RWPE1 (cell line): Measurements from ENCODE around the gene EFNA4.
A peak's percentile ranks its signal among the peaks of the same experiment; 100 is the strongest.

Source experiments
- CTCF ChIA-PET: fragments of 350-600 bp; sonication (Branson Sonifier 250); formaldehyde crosslinking; extraction: SDS; loops from one replicate; lab custom pipeline; 2021; lab: Yijun Ruan, JAX
- POLR2A ChIA-PET: fragments of 400-600 bp; formaldehyde crosslinking; extraction: SDS; loops from one replicate; lab custom pipeline; 2020; ENCODE audit warnings: antibody characterized with exemption; ENCODE audit not compliant: low non-redundant PET; lab: Yijun Ruan, JAX
- DNase-seq: peaks from one replicate; pipeline ENCODE4 v3.0.0; 2012; ENCODE audit warnings: low spot score
- H3K27ac ChIP-seq: fragments of 450-650 bp; 2 replicates; pipeline ENCODE4 v1.5.1; 2017
- TF ChIP-seq, protein P1 (sequence below): fragments of 450-650 bp; conservative IDR thresholded peaks from 2 replicates; pipeline ENCODE4 v1.5.1; 2017; ENCODE audit warnings: low read depth, mild to moderate bottlenecking

Gene EFNA4

DNA sequence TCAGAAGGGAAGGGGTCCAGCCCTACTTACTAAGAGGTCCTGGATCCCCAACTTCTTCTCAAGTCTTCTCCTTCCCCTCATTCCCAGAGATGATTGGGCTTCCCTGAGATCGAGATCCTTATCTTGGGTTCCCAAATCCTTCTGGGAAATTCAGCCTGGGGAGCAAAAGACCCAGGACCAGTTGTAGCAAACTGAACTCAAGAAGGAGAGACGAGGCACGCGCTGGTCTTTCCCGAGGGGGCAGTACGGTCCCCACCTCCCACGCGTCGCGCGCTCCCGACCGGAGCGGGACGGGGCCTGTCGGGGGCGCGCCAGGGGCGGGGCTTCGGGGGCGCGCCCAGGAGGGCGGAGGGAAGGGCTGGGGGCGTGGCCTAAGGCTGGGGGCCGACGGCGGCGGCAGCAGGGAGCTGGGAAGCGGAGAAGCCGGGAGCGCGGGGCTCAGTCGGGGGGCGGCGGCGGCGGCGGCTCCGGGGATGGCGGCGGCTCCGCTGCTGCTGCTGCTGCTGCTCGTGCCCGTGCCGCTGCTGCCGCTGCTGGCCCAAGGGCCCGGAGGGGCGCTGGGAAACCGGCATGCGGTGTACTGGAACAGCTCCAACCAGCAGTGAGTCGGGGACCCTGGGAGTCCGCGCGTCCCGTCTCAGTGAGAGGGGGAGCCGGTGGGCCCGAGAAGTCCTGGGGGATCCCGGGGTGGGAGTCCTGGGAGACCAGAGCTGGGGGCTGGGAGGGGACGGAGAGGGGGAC is 15.1 kb downstream of the EFNA4 start, which contains the start of gene EFNA3:
Gene EFNA3 (plus strand): TSS at position 369 of the 741 bp plus-strand sequence. CDS start 105 bp downstream, at position 474.
- DNase-seq = peak; percentile 84
- TF ChIP-seq, protein P1, sequence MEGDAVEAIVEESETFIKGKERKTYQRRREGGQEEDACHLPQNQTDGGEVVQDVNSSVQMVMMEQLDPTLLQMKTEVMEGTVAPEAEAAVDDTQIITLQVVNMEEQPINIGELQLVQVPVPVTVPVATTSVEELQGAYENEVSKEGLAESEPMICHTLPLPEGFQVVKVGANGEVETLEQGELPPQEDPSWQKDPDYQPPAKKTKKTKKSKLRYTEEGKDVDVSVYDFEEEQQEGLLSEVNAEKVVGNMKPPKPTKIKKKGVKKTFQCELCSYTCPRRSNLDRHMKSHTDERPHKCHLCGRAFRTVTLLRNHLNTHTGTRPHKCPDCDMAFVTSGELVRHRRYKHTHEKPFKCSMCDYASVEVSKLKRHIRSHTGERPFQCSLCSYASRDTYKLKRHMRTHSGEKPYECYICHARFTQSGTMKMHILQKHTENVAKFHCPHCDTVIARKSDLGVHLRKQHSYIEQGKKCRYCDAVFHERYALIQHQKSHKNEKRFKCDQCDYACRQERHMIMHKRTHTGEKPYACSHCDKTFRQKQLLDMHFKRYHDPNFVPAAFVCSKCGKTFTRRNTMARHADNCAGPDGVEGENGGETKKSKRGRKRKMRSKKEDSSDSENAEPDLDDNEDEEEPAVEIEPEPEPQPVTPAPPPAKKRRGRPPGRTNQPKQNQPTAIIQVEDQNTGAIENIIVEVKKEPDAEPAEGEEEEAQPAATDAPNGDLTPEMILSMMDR = no peak
- ChIA-PET POLR2A (interaction anchor here (0.8 kb wide), 1 partner anchor 8 kb away, joined by 3 read pairs; no protein-coding TSS in a partner anchor), CTCF (interaction anchor here (0.5 to 1.4 kb wide), 7 partner anchors 13 to 268 kb away, joined by 3 to 6 read pairs (median 4); partner anchors contain the start of gene KRTCAP2)
- peak within 1 kb of the TSS; percentile 36 for H3K27ac ChIP-seq

DNA sequence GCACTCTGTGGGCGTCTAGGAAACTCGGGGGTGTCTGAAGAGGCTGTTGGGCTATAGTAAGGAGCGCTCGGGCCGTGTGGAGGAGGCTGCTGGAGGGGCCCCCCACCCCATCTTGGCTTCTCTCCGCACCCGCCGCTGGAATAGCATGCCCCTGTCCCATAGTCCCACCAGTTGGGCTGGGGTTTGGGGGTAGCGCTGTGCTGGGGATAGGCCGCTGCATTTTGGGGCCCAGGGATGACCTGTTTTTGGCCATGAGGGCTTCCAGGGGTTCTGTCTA is 15.6 kb downstream of the EFNA4 start:
- H3K27ac ChIP-seq = peak overlapping the region; percentile 36; the same call in 1 of the 2 replicates
- CTCF ChIA-PET = interaction anchor here (0.5 to 1.9 kb wide), 7 partner anchors 12 to 269 kb away, joined by 3 to 8 read pairs (median 4); partner anchors contain the start of gene KRTCAP2
- DNase-seq = no peak
- POLR2A ChIA-PET = interaction anchor here (0.8 kb wide), 1 partner anchor 9 kb away, joined by 3 read pairs; no protein-coding TSS in a partner anchor
- TF ChIP-seq, protein P1 = no peak

DNA sequence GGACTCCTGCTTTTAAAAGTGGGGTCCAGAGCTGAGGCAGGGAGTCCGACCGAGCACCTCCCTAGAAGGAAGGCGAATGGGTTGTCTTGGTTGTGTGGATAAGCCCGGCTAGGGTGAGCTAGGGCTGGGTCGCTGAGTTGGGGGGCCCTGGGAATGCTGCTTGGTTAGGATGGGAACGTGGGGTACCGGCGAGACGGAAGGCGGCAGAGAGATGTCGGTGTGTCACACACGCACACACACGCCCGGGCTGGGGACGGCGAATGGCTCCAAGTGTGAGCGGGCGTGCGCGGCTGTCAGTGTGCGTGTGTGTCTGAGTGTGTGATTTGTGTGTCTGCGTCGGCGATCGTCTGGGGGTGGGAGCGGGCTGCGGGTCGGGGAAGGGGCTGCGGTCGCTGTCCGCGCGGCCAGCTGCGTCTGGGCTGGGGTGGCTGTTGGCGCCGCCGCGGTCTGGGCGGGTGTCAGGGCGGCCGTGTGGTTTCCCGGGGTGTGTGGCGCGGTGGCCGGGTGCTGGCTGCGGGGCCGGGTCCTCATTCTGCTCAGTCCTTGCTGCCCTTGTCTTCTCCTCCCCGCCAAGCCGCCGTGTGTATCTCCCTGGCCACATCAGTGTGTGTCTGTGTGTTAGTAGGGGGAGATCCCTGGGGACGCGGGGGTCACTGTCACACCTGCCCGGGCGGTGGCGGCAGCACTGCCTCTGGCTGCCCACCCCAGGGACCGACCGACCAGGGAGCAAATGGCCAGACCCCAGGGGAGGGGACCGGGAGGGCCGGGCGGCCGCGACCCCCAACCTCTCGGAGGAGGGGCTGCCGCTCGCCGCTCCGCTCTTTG is 16.2 kb downstream of the EFNA4 start:
- TF ChIP-seq, protein P1 = no peak
- DNase-seq = no peak
- ChIA-PET CTCF (interaction anchor here (0.5 to 1.9 kb wide), 10 partner anchors 9 to 644 kb away, joined by 3 to 8 read pairs (median 4); partner anchors contain the start of genes EFNA4 and KRTCAP2), POLR2A (interaction anchor here (0.8 kb wide), 1 partner anchor 9 kb away, joined by 3 read pairs; no protein-coding TSS in a partner anchor)
- no peak overlapping the region for H3K27ac ChIP-seq

DNA sequence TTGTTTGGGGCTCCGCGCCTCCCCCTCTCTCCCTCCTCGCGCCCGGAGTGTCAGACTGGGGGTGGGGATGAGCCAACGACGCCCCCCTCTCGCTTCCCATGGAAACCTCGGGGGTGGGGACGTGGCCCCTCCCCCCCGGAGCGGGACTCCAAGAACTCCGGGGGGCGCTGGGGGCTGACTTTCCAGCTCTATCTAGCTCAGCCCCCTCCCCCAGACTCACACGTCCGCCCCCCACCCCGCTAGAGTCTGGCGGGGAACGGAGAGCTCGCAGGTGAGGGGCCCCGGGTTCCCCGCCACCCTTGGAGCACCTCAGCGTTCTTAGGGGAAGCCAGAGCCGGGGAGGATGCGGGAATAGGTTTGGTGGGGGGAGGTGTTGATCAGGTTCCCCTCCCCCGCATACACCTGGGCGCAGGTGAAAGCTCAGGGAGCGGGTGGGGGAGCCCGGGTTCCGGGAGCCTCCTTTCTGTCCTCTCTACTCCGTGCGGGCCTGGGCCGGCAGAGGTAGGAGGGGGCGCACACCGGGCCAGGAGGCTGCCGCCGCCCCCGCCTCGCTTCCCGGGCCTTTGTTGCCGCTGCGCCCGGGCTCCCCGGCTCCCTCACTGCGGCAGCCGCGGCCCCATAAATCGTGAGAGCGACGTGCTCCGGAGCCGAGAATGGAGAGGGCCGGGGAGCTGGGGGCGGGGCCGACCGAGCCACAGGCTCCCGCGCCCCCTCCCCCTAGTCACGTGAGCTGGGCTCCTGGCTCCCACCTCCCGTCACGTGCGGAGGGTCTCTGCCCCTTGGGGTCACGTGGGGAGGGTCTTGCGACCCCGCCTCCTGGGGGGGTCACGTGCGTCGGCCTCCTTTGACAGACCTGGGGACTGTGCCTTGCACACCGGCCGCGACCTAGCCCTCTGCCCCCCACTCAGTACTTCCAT is 17.0 kb downstream of the EFNA4 start:
- DNase-seq = no peak
- CTCF ChIA-PET = interaction anchor here (0.5 to 1.9 kb wide), 5 partner anchors 10 to 88 kb away, joined by 3 to 8 read pairs (median 4); partner anchors contain the start of gene EFNA4
- TF ChIP-seq, protein P1 = no peak
- POLR2A ChIA-PET = no interaction called here
- H3K27ac ChIP-seq = no peak overlapping the region

DNA sequence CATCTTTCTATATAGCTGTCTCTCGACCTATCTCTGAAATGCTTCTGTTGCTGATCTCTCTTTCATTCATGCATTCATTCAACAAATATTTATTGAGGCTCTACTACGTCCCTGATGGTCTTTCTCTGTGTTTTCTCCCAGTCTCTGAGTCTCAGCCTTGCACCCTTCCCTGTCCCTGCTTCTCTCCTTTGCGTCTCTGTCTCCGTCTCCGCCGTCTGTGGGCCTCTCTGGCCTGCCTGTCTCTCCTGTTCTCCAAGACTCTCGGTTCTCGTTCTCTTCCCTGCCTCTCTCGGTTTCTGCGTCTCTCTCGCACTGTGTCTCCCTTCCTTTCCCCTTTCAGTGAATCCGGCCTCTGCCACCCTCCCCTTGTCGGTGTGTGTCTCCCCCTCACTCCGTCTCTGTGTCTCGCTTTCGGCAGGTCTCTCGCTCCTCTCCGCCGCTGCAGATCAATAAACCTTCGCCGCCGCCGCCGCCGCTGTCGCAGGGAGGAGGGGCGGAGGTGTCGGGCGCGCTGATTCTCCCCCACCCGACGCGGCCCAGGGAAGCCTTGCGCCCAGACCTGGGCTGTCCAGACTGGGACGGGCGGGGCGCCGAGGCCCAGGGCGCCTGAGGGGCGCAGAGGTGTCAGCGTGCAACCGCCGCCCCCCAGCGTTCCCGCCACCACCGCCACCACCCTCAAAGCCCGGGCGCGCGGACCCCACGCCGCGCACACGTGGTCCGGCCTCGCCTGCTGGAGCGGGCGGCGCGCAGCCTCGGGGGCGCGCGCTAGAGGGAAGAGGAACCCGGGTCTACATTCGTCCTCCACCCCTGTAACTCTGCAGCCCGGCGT is 18.1 kb downstream of the EFNA4 start:
- DNase-seq = no peak
- POLR2A ChIA-PET = no interaction called here
- H3K27ac ChIP-seq = no peak overlapping the region
- CTCF ChIA-PET = interaction anchor here (1.9 kb wide), 1 partner anchor 10 kb away, joined by 6 read pairs; no protein-coding TSS in a partner anchor
- TF ChIP-seq, protein P1 = no peak
